Gastroesophageal sphincter (tissue), 4 donors: Measurements from ENCODE around the gene CTCF. TPM values are rescaled to one million over a fixed set of nuclear protein-coding genes. Genes with fewer than 3 reads are reported as not detected.

Experiments used
- ATAC-seq: fragments of 150-250 bp; one replicate; pipeline ENCODE4 v1.9.1; 2016; ENCODE audit warnings: mild to moderate bottlenecking, moderate library complexity
- H3K27ac ChIP-seq, 4 donors: fragments of 200-600 bp; sonication (generic) in 3 of 4; 1 replicate in 3 of 4; 2 replicates in 1 of 4; pipeline ENCODE4 v1.5.1; 2016 to 2019
- H3K27me3 ChIP-seq: fragments of 200-600 bp; sonication (generic); one replicate; pipeline ENCODE4 v1.5.1; 2019
- H3K36me3 ChIP-seq, 2 donors: fragments of 200-600 bp; sonication (generic); one replicate each; pipeline ENCODE4 v1.5.1; 2019; ENCODE audit warnings: control low read depth in 1 of 2
- H3K4me1 ChIP-seq, 3 donors: fragments of 200-600 bp; sonication (generic); 1 replicate in 2 of 3; 2 replicates in 1 of 3; pipeline ENCODE4 v1.5.1; 2016 to 2019; ENCODE audit warnings: control low read depth in 2 of 3
- H3K4me3 ChIP-seq, 2 donors: fragments of 200-600 bp; sonication (generic); one replicate each; pipeline ENCODE4 v1.5.1; 2019; ENCODE audit warnings: mild to moderate bottlenecking in 1 of 2, moderate library complexity in 1 of 2
- H3K9me3 ChIP-seq, 3 donors: fragments of 200-600 bp; sonication (generic); one replicate each; pipeline ENCODE4 v1.5.1; 2017 to 2019; ENCODE audit warnings: control low read depth in 2 of 3
- CTCF ChIP-seq, 4 experiments: fragments of 200-600 bp in 2 of 4; fragments of 450-650 bp in 2 of 4; sonication (generic) in 1 of 4; IDR thresholded peaks; one replicate each; pipeline ENCODE4 v1.5.1; 2017 to 2019; ENCODE audit warnings: antibody characterized with exemption in 4 of 4, mild to moderate bottlenecking in 2 of 4, moderate library complexity in 2 of 4
- EP300 ChIP-seq: sonication (generic); formaldehyde crosslinking; IDR thresholded peaks from one replicate; pipeline ENCODE4 v1.6.1; 2017; ENCODE audit warnings: antibody characterized with exemption, mild to moderate bottlenecking
- POLR2A ChIP-seq, 2 donors: fragments of 450-650 bp; IDR thresholded peaks; one replicate each; pipeline ENCODE4 v1.6.1; 2017; ENCODE audit warnings: antibody characterized with exemption in 2 of 2, mild to moderate bottlenecking in 2 of 2, moderate library complexity in 1 of 2
- POLR2AphosphoS5 ChIP-seq: sonication (generic); formaldehyde crosslinking; IDR thresholded peaks from one replicate; pipeline ENCODE4 v1.6.1; 2017; ENCODE audit warnings: antibody characterized with exemption
- WGBS, 2 donors: methylation state at CpG; one replicate each; pipeline ENCODE4 v1.1.5; 2018; ENCODE audit warnings: low coverage in 1 of 2; 5-methylcytosine and 5-hydroxymethylcytosine counted together
- total RNA-seq, 4 donors: library from RNA; depleted of rRNA; stranded (reverse); fragments of >200 nt; gene quantifications; one replicate each; pipeline ENCODE4 v1.1.0, GENCODE V29; 2016

CTCF gene
- total RNA-seq, 4 donors from 2014 or later: 26.4 to 44.8 (median 41.4) TPM

DNA sequence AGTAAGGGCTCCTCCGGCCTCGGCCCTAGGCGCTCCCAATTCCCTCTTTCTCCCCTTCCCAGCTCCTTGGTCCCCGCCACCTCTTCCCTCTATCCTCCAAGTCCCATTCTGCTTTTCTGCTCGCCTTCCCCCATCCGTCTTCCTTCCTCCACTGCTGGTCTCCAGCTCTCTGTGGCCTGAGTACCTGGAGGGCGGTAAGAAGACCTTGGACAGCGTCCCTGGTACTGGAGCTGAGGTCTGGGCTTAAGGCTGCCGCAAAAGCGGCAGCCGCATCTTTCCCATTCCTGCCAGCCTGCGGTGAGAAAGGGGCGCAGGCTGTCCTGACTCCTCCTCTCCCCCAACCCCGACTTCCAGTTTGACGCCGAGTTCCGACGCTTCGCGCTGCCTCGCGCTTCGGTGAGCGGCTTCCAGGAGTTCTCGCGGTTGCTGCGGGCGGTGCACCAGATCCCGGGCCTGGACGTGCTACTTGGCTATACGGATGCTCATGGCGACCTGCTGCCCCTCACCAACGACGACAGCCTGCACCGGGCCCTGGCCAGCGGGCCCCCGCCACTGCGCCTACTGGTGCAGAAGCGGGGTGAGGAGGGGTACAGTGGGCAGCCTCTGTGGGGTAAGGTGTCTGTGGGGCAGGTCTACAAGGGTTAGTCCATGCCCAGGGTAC, 98.9 kb downstream of the CTCF start:
- H3K27me3 ChIP-seq: no peaks in the 10 kb centered on the region
- H3K4me1 ChIP-seq: peaks cover 0 to 47% (median 23%) of the 10 kb centered on the region in 3 donors
- ATAC-seq: no peak
- peak overlapping the region; percentile 36 to 89 for H3K4me3 ChIP-seq
- peak overlapping the region; percentile 77 to 98 (median 96) for H3K27ac ChIP-seq
- no peaks in the 10 kb centered on the region for H3K9me3 ChIP-seq
- 0% methylated on average over 7 of the region's 39 CpGs; no CpG with 5 or more reads in 1 of the 2 donors for WGBS, 2 donors
- TF ChIP-seq EP300: no peak
- no peak for TF ChIP-seq POLR2A (IDR thresholded peaks at IDR 0.05)
- TF ChIP-seq CTCF (IDR thresholded peaks at IDR 0.05): no peak
- TF ChIP-seq POLR2AphosphoS5: no peak
- peaks cover 0 to 55% of the 10 kb centered on the region in 2 donors for H3K36me3 ChIP-seq

DNA sequence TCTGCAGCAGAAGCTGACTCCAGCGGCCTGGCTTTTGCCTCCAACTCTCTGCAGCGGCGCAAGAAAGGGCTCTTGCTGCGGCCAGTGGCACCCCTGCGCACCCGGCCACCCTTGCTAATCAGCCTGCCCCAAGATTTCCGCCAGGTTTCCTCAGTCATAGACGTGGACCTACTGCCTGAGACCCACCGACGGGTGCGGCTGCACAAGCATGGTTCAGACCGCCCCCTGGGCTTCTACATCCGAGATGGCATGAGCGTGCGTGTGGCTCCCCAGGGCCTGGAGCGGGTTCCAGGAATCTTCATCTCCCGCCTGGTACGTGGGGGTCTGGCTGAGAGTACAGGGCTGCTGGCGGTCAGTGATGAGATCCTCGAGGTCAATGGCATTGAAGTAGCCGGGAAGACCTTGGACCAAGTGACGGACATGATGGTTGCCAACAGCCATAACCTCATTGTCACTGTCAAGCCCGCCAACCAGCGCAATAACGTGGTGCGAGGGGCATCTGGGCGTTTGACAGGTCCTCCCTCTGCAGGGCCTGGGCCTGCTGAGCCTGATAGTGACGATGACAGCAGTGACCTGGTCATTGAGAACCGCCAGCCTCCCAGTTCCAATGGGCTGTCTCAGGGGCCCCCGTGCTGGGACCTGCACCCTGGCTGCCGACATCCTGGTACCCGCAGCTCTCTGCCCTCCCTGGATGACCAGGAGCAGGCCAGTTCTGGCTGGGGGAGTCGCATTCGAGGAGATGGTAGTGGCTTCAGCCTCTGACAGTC, 99.7 kb downstream of the CTCF start:
- ATAC-seq: no peak
- peaks cover 0 to 49% of the 10 kb centered on the region in 2 donors for H3K36me3 ChIP-seq
- H3K4me1 ChIP-seq: peaks cover 0 to 54% (median 25%) of the 10 kb centered on the region in 3 donors
- TF ChIP-seq EP300 (no peak), CTCF (IDR thresholded peaks at IDR 0.05) (no peak), POLR2AphosphoS5 (no peak), POLR2A (IDR thresholded peaks at IDR 0.05) (no peak)
- peak overlapping the region in 3 of 4 donors; percentile 95 to 98 (median 98) for H3K27ac ChIP-seq
- no peaks in the 10 kb centered on the region for H3K9me3 ChIP-seq
- no peak overlapping the region for H3K4me3 ChIP-seq
- 100% methylated on average over 2 of the region's 34 CpGs; no CpG with 5 or more reads in 1 of the 2 donors for WGBS, 2 donors
- no peaks in the 10 kb centered on the region for H3K27me3 ChIP-seq

DNA sequence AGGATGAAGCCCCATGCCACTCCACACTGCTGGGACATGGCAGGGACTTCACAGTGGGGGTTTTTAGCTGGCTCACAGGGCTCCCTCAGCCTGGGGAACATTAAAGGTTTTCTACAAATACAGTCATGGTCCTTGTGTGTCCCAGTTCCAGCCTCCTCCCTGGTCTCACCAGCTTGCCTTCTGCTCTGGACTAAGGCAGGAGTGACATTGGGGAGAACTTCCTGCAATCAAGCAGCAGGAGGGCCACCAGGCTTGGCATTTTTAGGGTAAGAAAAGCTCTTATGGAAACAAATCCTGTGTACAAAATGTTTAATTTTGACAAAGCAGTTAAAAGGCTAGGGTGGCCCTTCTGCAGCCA, 100.3 kb downstream of the CTCF start:
- peaks cover 0 to 44% of the 10 kb centered on the region in 2 donors for H3K36me3 ChIP-seq
- no peak for ATAC-seq
- H3K9me3 ChIP-seq: no peaks in the 10 kb centered on the region
- no peak overlapping the region for H3K4me3 ChIP-seq
- no peak for TF ChIP-seq CTCF (IDR thresholded peaks at IDR 0.05)
- no peak for TF ChIP-seq POLR2A (IDR thresholded peaks at IDR 0.05)
- no peak for TF ChIP-seq EP300
- TF ChIP-seq POLR2AphosphoS5: no peak
- H3K27me3 ChIP-seq: no peaks in the 10 kb centered on the region
- H3K4me1 ChIP-seq: peaks cover 0 to 60% (median 30%) of the 10 kb centered on the region in 3 donors
- no peak overlapping the region for H3K27ac ChIP-seq

DNA sequence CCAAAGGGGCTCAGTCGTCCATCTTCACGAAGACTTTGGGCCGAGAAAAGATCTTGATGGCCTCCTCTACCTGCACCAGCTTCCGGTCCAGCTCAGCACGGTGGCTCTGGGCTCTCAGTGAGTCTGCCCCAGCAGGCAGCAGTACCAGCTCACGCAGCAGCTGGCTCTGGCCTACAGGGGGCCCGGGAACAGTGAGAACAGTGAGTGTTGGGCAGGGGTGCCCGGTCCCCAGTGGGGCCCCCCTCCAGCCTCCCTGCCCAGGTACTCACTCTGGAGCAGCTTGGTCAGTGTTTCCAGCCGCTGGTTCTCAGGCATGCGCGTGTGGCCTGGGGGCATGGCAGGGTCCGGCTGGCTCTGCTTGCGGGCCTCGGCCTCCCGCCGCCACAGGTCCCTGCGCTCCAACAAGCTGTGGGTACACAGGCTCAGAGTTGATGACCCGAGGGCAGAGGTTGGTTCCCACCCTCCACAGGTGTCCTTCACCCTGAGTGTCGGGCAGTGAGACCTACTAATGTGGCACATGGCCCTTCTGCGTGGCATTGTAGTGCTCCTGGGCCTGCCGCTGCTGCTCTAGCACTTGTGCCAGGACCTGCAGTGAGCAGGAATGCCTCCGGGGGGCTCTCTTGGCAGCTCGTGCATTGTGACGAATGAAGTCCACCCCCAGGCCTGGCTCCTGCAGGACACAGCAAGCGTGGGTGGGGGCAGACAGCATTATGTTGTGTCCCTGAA, 101.0 kb downstream of the CTCF start:
- no peak overlapping the region for H3K27ac ChIP-seq
- H3K4me3 ChIP-seq: no peak overlapping the region
- peaks cover 0 to 37% of the 10 kb centered on the region in 2 donors for H3K36me3 ChIP-seq
- WGBS, 2 donors: 80% methylated on average over 1 of the region's 25 CpGs; no CpG with 5 or more reads in 1 of the 2 donors
- H3K4me1 ChIP-seq: peaks cover 0 to 65% (median 37%) of the 10 kb centered on the region in 3 donors
- H3K9me3 ChIP-seq: no peaks in the 10 kb centered on the region
- TF ChIP-seq CTCF (IDR thresholded peaks at IDR 0.05) (no peak), POLR2A (IDR thresholded peaks at IDR 0.05) (no peak), POLR2AphosphoS5 (no peak), EP300 (no peak)
- no peak for ATAC-seq
- no peaks in the 10 kb centered on the region for H3K27me3 ChIP-seq
